GM23338 (cell line): Measurements from ENCODE around the gene C16orf74. TPM values are rescaled to one million over a fixed set of nuclear protein-coding genes. Genes with fewer than 3 reads are reported as not detected.
A peak's percentile ranks its signal among the peaks of the same experiment; 100 is the strongest.

Experiments used
- ATAC-seq: fragments of 200-7000 bp; cut with Tn5 transposase; 3 replicates; pipeline ENCODE4 v1.9.1; 2020
- DNase-seq: peaks from one replicate; pipeline ENCODE4 v3.0.0-alpha.2; 2015; ENCODE audit warnings: low spot score
- H2AFZ ChIP-seq: fragments of 200-600 bp; sonication (generic); 2 replicates; pipeline ENCODE4 v1.8.0; 2016; ENCODE audit warnings: antibody characterized with exemption, mild to moderate bottlenecking, moderate library complexity
- H3F3A ChIP-seq: fragments of 200-600 bp; sonication (generic); replicated peaks from 2 replicates; pipeline ENCODE4 v1.8.0; 2017; ENCODE audit warnings: antibody characterized with exemption, mixed run types, low read depth
- H3K27ac ChIP-seq: fragments of 200-600 bp; sonication (generic); 2 replicates; pipeline ENCODE4 v1.6.1; 2016; ENCODE audit warnings: low read depth
- H3K27me3 ChIP-seq: fragments of 200-600 bp; sonication (generic); 2 replicates; pipeline ENCODE4 v1.8.0; 2016; ENCODE audit warnings: mild to moderate bottlenecking, mixed run types, moderate library complexity; ENCODE audit not compliant: insufficient read depth
- H3K36me3 ChIP-seq: fragments of 200-600 bp; sonication (generic); 2 replicates; pipeline ENCODE4 v1.8.0; 2016; ENCODE audit warnings: mild to moderate bottlenecking; ENCODE audit not compliant: insufficient read depth
- H3K4me1 ChIP-seq: fragments of 200-600 bp; sonication (generic); 2 replicates; pipeline ENCODE4 v1.8.0; 2016; ENCODE audit warnings: mild to moderate bottlenecking, moderate library complexity; ENCODE audit not compliant: insufficient read depth
- H3K4me2 ChIP-seq: fragments of 200-600 bp; sonication (generic); 2 replicates; pipeline ENCODE4 v1.7.1; 2017; ENCODE audit warnings: mixed run types
- H3K4me3 ChIP-seq: fragments of 200-600 bp; sonication (generic); 2 replicates; pipeline ENCODE4 v1.6.1; 2016; ENCODE audit warnings: mixed run types
- H3K79me2 ChIP-seq: fragments of 200-600 bp; sonication (generic); replicated peaks from 2 replicates; pipeline ENCODE4 v1.8.0; 2017; ENCODE audit warnings: mild to moderate bottlenecking; ENCODE audit not compliant: insufficient read depth
- H3K9me2 ChIP-seq: fragments of 200-600 bp; sonication (generic); 2 replicates; pipeline ENCODE4 v1.8.0; 2017; ENCODE audit not compliant: insufficient read depth
- H4K20me1 ChIP-seq: fragments of 200-600 bp; sonication (generic); replicated peaks from 2 replicates; pipeline ENCODE4 v1.8.0; 2017; ENCODE audit warnings: mild to moderate bottlenecking; ENCODE audit not compliant: insufficient read depth
- H3K27ac Mint-ChIP-seq: 2 replicates; pipeline ENCODE4 v1.8.0; 2020; ENCODE audit warnings: inconsistent platforms, mild to moderate bottlenecking, moderate library complexity, mixed read lengths
- H3K27me3 Mint-ChIP-seq: 3 replicates; pipeline ENCODE4 v1.8.0; 2022; ENCODE audit warnings: low read depth, mild to moderate bottlenecking, moderate library complexity, mixed read lengths, inconsistent platforms; ENCODE audit not compliant: insufficient read depth, poor library complexity
- H3K36me3 Mint-ChIP-seq: 3 replicates; pipeline ENCODE4 v1.8.0; 2021; ENCODE audit warnings: low read depth, mild to moderate bottlenecking, inconsistent platforms, moderate library complexity, mixed read lengths
- H3K4me1 Mint-ChIP-seq: 3 replicates; pipeline ENCODE4 v1.8.0; 2020; ENCODE audit warnings: mild to moderate bottlenecking, inconsistent platforms, mixed read lengths
- H3K4me3 Mint-ChIP-seq: 3 replicates; pipeline ENCODE4 v1.8.0; 2021; ENCODE audit warnings: moderate library complexity, mild to moderate bottlenecking, inconsistent platforms, mixed read lengths
- H3K9me3 Mint-ChIP-seq: 3 replicates; pipeline ENCODE4 v1.8.0; 2020; ENCODE audit warnings: moderate library complexity, mild to moderate bottlenecking, inconsistent platforms, mixed read lengths
- CREB1 ChIP-seq: fragments of 250-450 bp; sonication (Bioruptor Pico); IDR thresholded peaks from 2 replicates; pipeline ENCODE4 v1.5.0; 2020; ENCODE audit warnings: low read depth, mild to moderate bottlenecking, moderate library complexity
- EZH2 ChIP-seq: fragments of 200-600 bp; sonication (generic); IDR thresholded peaks from one replicate; pipeline ENCODE4 v1.8.0; 2017; ENCODE audit warnings: antibody characterized with exemption, mild to moderate bottlenecking, low read depth; ENCODE audit not compliant: unreplicated experiment
- EZH2phosphoT487 ChIP-seq: fragments of 200-600 bp; sonication (generic); IDR thresholded peaks from one replicate; pipeline ENCODE4 v1.8.1; 2018; ENCODE audit warnings: antibody characterized with exemption; ENCODE audit not compliant: unreplicated experiment
- NANOG ChIP-seq: IDR thresholded peaks from 2 replicates; pipeline ENCODE4 v1.6.1; 2016; ENCODE audit warnings: antibody characterized with exemption, borderline replicate concordance
- POLR2AphosphoS5 ChIP-seq: IDR thresholded peaks from 2 replicates; pipeline ENCODE4 v1.6.1; 2016; ENCODE audit warnings: antibody characterized with exemption, low read depth
- STAT1 ChIP-seq: IDR thresholded peaks from one replicate; pipeline ENCODE4 v1.6.1; 2016; ENCODE audit warnings: antibody characterized with exemption; ENCODE audit not compliant: unreplicated experiment
- ZNF114 ChIP-seq: fragments of 250-450 bp; sonication (Bioruptor Pico); IDR thresholded peaks from 2 replicates; pipeline ENCODE4 v1.5.0; 2020; ENCODE audit warnings: mild to moderate bottlenecking, moderate library complexity
- ZNF331 ChIP-seq: fragments of 250-450 bp; sonication (Bioruptor Pico); IDR thresholded peaks from 2 replicates; pipeline ENCODE4 v1.5.0; 2020; ENCODE audit warnings: low read depth, mild to moderate bottlenecking, moderate library complexity
- polyA plus RNA-seq: library from polyadenylated mRNA; unstranded; fragments of >200 nt; fragmentation: Nextera tagmentation; extraction: Ambion mirVana; gene quantifications from 2 replicates; pipeline ENCODE4 v1.2.1, GENCODE V29; 2016
- total RNA-seq: library from RNA; depleted of rRNA; stranded (reverse); fragments of >200 nt; shearing (Covaris generic); gene quantifications from 2 replicates; pipeline ENCODE4 v1.2.3, GENCODE V29; 2014
- TF ChIP-seq, protein P1 (sequence below): IDR thresholded peaks from one replicate; pipeline ENCODE4 v1.6.1; 2018; ENCODE audit warnings: antibody characterized with exemption; ENCODE audit not compliant: unreplicated experiment
- TF ChIP-seq, protein P2 (sequence below): IDR thresholded peaks from 2 replicates; pipeline ENCODE4 v1.6.1; 2016; ENCODE audit warnings: antibody characterized with exemption
- TF ChIP-seq, protein P3 (sequence below), 2 experiments: fragments of 200-600 bp in 1 of 2; sonication (generic) in 1 of 2; conservative IDR thresholded peaks; 2 replicates each; pipeline versions ENCODE4 v1.5.1 to v1.6.1; 2016 to 2017; ENCODE audit warnings: antibody characterized with exemption in 2 of 2, low read depth in 2 of 2, mild to moderate bottlenecking in 2 of 2, moderate library complexity in 1 of 2

C16orf74 gene
- total and polyA plus RNA-seq, 2 experiments from 2014 or later = 12.1 to 19.1 TPM

DNA sequence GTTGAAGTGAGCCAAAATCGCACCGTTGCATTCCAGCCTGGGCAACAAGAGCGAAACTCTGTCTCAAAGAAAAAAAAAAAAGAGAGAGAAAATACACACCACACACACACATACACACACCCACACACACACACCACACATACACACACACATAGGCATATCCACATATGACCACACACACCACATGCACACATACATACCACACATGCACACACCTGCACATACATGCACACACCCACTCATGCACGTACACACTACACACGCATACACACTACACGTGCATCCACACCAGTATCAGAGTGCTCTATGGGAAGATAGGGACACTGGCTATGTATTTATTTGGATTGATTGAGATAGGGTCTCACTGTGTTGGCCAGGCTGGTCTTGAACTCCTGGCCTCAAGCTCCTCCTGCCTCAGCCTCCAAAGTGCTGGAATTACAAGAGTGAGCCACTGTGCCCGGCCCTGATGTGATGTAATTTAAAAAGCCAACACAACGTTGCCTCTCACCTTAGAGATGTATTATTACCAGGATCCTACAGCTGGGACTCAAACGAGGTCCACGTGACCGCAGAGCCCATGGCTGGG lies 44.4 kb downstream of the C16orf74 start (continued):
- TF ChIP-seq, protein P1, sequence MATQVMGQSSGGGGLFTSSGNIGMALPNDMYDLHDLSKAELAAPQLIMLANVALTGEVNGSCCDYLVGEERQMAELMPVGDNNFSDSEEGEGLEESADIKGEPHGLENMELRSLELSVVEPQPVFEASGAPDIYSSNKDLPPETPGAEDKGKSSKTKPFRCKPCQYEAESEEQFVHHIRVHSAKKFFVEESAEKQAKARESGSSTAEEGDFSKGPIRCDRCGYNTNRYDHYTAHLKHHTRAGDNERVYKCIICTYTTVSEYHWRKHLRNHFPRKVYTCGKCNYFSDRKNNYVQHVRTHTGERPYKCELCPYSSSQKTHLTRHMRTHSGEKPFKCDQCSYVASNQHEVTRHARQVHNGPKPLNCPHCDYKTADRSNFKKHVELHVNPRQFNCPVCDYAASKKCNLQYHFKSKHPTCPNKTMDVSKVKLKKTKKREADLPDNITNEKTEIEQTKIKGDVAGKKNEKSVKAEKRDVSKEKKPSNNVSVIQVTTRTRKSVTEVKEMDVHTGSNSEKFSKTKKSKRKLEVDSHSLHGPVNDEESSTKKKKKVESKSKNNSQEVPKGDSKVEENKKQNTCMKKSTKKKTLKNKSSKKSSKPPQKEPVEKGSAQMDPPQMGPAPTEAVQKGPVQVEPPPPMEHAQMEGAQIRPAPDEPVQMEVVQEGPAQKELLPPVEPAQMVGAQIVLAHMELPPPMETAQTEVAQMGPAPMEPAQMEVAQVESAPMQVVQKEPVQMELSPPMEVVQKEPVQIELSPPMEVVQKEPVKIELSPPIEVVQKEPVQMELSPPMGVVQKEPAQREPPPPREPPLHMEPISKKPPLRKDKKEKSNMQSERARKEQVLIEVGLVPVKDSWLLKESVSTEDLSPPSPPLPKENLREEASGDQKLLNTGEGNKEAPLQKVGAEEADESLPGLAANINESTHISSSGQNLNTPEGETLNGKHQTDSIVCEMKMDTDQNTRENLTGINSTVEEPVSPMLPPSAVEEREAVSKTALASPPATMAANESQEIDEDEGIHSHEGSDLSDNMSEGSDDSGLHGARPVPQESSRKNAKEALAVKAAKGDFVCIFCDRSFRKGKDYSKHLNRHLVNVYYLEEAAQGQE = no peak
- TF ChIP-seq ZNF331 (CRISPR knock-in tag) (no peak), STAT1 (no peak), POLR2AphosphoS5 (no peak), CREB1 (no peak), EZH2phosphoT487 (no peak), EZH2 (no peak), ZNF114 (CRISPR knock-in tag) (no peak)
- TF ChIP-seq, protein P2, sequence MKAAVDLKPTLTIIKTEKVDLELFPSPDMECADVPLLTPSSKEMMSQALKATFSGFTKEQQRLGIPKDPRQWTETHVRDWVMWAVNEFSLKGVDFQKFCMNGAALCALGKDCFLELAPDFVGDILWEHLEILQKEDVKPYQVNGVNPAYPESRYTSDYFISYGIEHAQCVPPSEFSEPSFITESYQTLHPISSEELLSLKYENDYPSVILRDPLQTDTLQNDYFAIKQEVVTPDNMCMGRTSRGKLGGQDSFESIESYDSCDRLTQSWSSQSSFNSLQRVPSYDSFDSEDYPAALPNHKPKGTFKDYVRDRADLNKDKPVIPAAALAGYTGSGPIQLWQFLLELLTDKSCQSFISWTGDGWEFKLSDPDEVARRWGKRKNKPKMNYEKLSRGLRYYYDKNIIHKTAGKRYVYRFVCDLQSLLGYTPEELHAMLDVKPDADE = no peak
- TF ChIP-seq, protein P3, sequence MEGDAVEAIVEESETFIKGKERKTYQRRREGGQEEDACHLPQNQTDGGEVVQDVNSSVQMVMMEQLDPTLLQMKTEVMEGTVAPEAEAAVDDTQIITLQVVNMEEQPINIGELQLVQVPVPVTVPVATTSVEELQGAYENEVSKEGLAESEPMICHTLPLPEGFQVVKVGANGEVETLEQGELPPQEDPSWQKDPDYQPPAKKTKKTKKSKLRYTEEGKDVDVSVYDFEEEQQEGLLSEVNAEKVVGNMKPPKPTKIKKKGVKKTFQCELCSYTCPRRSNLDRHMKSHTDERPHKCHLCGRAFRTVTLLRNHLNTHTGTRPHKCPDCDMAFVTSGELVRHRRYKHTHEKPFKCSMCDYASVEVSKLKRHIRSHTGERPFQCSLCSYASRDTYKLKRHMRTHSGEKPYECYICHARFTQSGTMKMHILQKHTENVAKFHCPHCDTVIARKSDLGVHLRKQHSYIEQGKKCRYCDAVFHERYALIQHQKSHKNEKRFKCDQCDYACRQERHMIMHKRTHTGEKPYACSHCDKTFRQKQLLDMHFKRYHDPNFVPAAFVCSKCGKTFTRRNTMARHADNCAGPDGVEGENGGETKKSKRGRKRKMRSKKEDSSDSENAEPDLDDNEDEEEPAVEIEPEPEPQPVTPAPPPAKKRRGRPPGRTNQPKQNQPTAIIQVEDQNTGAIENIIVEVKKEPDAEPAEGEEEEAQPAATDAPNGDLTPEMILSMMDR (conservative IDR thresholded peaks at IDR 0.05; ENCODE audit: low read depth in 2 of 2) = no peak

DNA sequence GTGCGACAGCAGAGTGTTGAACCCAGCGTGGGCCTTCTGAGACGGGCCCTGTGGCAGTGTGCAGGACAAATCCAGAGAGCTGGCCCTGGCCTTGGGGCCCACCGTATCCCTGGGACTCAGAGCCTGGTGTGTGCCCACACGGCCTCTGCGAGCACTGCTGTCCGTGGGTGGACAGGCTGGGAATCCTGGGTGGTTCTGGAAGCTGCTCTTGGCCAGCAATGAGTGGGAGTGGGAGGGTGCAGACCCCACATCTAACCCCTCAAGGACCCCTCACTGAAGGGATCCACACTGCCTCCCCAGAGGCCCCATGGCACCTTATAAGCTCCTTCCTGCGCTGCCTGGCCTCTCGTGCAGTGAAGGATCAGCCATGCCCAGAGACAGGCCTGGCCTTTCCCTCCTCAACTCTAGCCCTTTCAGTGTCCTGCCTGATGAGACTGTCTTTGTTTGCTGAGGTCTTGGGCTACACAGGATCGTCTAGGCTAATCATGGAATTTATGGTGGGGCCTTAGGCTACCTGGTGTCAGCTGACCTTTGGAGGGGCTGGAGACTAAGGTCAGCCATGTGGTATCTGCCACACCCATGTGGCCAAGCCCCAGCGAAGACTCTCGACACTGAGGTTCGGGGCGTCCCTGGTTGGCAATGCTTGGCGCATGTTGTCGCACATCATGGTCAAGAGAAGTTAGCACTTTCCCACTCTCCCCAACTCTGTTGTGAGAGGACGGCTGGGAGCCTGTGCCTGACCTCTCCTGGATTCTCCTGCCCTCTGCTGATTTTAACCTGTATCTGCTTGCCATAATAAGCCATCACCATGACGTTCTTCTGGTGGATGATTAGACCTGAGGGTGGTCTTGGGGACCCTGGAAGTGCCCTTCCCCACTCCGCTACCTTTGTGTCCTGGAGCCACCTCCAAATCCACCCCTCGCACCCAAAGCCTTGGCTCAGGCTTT lies 45.7 kb downstream of the C16orf74 start:
- DNase-seq = no peak
- Histone ChIP-seq H3K27ac (no peak overlapping the region), H3F3A (no peaks in the 10 kb centered on the region), H3K4me3 (no peak overlapping the region), H3K36me3 (no peaks in the 10 kb centered on the region), H4K20me1 (no peaks in the 10 kb centered on the region), H3K27me3 (no peaks in the 10 kb centered on the region), H3K79me2 (no peaks in the 10 kb centered on the region), H3K4me1 (no peaks in the 10 kb centered on the region), H2AFZ (no peak overlapping the region), H3K9me2 (no peaks in the 10 kb centered on the region), H3K4me2 (no peak overlapping the region)
- Mint-ChIP-seq H3K4me3 (no peak overlapping the region), H3K27ac (no peak overlapping the region), H3K4me1 (0 out of 3 replicates have a peak, but pooled peaks cover 2% of the 10 kb centered on the region), H3K9me3 (no peaks in the 10 kb centered on the region), H3K36me3 (no peaks in the 10 kb centered on the region), H3K27me3 (peaks cover 8% of the 10 kb centered on the region)
- TF ChIP-seq NANOG (no peak), STAT1 (no peak), EZH2phosphoT487 (no peak), EZH2 (no peak)
- TF ChIP-seq, protein P3 (conservative IDR thresholded peaks at IDR 0.05; ENCODE audit: low read depth in 2 of 2) = peak in 1 of 2 experiments; percentile 34; a peak in 2 of 4 replicates
- no peak for ATAC-seq
